ENCODE results near the gene ZRANB3.
"Not testable (repeated sequence)": the region's sequence is repeated elsewhere in the genome, so short reads cannot be mapped to it uniquely, and the experiment has no call there.

Gene ZRANB3

GRCh38 chr2:135485441-135485840 lies 45.6 kb downstream of the ZRANB3 start:
- DNase-seq (ENCODE audit: low read depth), result no peak

DNA sequence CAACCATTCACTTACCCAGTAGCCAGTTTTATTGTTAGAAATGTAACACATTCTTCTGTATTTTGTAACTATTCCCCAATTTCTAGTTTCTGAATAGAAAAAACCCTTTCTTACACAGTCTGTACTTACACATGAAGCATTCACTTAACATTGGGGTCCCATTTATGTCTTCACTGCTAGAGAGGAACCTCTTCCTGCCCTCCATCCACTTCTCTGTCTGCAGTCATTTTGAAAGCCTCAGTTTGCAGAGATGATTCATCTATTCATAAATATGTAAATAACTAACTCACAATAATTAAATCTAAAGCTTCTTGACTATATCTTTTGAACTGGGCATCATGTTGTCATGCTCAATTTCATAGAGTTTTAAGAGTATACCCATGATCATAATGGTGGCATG lies 55.9 kb downstream of the ZRANB3 start:
- no peak for DNase-seq (ENCODE audit: low read depth)

GRCh38 chr2:135473567-135473966 lies 57.5 kb downstream of the ZRANB3 start:
- DNase-seq (ENCODE audit: low read depth), result no peak

GRCh38 chr2:135471106-135471505 lies 59.9 kb downstream of the ZRANB3 start:
- no peak for DNase-seq (ENCODE audit: low read depth)

- DNase-seq (ENCODE audit: low read depth), result no peak
These were observed 73.7 kb downstream of the ZRANB3 start for GRCh38 chr2:135457279-135457678.

DNA sequence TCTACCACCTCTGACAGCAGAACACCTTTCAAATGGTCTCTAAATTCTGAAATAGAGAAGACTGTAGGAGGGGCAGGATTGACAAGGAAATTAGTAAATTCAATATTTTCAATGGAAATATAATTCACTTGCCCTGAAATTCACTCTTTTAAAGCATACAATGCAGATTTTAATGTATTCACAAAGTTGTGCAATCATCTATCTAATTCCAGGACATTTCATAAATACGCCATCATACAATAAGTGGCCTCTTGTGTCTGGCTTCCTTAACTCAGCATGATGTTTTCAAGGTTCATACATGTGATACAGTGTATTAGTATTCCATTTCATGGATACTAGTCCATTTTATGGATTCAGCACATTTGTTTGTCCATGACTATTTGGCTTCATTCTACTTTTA lies 74.2 kb downstream of the ZRANB3 start:
- no peak for DNase-seq (ENCODE audit: low read depth)

- no peak for DNase-seq (ENCODE audit: low read depth)
These were observed 74.6 kb downstream of the ZRANB3 start for GRCh38 chr2:135456431-135456830.

GRCh38 chr2:135454608-135455007 lies 76.4 kb downstream of the ZRANB3 start:
- no peak for DNase-seq (ENCODE audit: low read depth)

DNA sequence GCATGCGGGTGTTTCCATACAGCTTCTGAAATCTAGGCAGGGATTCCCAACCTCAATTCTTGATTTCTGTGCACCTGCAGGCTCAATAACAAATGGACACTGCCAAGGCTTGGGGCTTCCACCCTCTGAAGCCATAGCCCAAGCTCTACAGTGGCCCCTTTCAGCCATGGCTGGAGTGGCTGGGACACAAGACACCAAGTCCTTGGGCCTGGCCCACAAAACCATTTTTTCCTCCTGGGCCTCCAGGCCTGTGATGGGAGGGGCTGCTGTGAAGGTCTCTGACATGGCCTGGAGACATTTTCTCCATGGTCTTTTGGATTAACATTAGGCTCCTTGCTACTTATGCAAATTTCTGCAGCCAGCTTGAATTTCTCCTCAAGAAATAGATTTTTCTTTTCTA lies 78.0 kb downstream of the ZRANB3 start:
- not testable (repeated sequence) for DNase-seq (ENCODE audit: low read depth)

DNA sequence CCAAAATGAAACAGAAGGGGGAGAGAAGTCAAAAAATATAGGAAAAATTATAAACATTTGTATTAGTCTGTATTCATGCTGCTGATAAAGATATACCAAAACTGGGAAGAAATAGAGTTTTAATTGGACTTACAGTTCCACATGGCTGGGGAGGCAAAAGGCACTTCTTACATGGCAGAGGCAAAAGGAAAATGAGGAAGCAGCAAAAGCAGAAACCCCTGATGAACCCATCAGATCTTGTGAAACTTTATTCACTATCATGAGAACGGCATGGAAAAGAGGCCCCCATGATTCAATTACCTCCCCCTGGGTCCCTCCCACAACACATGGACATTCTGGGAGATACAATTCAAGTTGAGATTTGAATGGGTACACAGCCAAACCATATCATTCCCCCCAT lies 79.1 kb downstream of the ZRANB3 start:
- DNase-seq (ENCODE audit: low read depth), result no peak

DNA sequence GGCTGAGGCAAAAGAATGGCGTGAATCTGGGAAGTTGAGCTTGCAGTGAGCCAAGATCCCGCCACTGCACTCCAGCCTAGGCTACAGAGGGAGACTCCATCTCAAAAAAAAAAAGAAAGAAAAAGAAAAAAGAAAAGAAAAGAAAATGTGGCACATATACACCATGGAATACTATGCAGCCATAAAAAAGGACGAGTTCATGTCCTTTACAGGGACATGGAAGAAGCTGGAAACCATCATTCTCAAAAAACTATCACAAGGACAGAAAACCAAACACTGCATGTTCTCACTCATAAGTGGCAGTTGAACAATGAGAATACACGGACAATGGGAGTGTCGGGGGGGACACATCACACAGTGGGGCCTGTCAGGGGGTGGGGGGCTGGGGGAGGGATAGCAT lies 88.0 kb downstream of the ZRANB3 start:
- DNase-seq (ENCODE audit: low read depth), result not testable (repeated sequence)

- DNase-seq (ENCODE audit: low read depth), result not testable (repeated sequence)
These were observed 95.9 kb downstream of the ZRANB3 start for GRCh38 chr2:135435155-135435554.

- no peak for DNase-seq (ENCODE audit: low read depth)
These were observed 106.2 kb downstream of the ZRANB3 start for GRCh38 chr2:135424849-135425248.

DNA sequence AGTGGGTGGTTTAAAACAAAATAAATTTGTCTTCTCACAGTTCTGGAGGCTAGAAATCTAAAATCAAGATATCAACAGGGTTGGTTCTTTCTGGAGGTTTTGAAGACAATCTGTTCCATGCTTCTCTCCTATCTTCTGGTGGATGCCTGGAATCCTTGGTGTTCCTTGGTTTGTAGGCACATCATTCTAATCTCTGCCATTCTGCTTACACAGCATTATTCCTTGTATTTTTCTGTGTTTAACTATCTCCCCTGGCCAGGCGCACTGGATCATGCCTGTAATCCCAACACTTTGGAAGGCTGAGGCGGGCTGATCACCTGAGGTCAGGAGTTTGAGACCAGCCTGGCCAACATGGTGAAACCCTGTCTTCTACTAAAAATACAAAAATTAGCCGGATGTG lies 108.1 kb downstream of the ZRANB3 start:
- DNase-seq (ENCODE audit: low read depth), result no peak

DNA sequence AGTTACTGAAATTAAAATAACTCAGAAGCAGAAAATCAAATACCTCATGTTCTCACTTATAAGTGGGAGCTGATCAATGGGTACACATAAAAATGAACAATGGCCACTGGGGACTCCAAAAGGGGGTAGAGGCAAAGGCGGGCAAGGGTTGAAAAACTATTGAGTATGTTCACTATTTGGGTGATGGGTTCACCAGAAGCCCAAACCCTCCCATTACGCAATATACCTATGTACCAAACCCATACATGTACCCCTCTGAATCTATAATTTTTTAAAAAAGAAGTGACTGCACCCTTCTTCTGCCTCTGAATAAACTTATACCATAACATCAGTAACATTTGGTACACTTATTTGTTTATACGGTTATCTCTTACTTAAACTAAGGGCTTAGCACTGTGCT lies 119.4 kb downstream of the ZRANB3 start:
- DNase-seq (ENCODE audit: low read depth), result no peak

- no peak for DNase-seq (ENCODE audit: low read depth)
These were observed 121.6 kb downstream of the ZRANB3 start for GRCh38 chr2:135409436-135409835.

GRCh38 chr2:135396259-135396658 lies 134.8 kb downstream of the ZRANB3 start:
- not testable (repeated sequence) for DNase-seq (ENCODE audit: low read depth)

DNA sequence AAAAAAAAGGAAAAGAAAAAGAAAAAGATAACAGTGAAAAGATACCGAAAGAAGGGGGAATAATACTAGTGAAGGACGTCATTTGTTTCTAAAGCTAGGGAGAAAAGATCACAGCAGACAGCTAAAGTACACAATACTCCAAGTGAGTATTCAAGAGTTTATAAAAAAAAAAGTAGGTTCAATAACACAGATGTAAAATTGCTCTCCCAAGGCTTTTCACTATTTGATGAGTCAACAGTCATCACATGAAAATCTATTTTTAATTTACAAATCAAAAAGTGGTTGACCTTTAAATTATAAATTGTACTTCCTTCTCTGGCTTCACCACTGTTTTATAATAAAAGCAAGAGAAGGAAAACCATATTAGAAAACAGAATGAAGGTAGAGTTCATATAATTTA lies 144.0 kb downstream of the ZRANB3 start:
- DNase-seq (ENCODE audit: low read depth), result no peak

DNA sequence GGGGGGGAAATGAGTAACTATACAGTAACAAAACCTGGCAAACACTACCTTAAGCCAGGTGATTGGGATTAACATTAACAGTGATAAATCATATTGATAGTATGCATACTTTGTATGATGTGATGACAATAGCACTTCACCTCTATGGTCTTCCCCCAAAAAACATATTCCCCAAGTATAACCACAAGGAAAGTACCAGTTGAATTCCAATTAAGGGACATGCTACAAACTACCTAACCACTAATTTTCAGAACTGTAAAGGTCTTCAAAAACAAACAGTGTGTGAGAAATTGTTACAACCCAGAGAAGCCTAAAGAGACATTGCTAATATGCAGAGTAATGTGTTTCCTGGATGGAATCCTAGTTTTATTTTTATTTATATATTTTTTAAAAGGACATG lies 152.4 kb downstream of the ZRANB3 start:
- no peak for DNase-seq (ENCODE audit: low read depth)

DNA sequence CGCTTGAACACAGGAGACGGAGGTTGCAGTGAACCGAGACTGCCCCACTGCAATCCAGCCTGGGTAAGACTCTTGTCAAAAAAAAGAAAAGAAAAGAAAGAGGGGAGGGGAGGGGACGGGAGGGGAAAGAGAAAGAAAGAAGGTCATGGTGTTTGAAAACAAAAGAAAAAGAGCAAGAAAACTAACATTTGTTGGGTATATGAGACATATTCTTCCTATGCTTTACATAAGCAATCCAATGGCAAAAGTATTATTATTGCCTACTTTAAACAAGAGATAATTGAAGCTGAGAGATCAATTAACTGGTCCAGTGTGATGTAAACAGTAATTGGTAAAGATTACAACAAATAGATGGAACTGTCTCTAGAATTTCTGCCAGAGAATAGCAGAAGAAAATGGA lies 157.3 kb downstream of the ZRANB3 start:
- DNase-seq (ENCODE audit: low read depth), result no peak

DNA sequence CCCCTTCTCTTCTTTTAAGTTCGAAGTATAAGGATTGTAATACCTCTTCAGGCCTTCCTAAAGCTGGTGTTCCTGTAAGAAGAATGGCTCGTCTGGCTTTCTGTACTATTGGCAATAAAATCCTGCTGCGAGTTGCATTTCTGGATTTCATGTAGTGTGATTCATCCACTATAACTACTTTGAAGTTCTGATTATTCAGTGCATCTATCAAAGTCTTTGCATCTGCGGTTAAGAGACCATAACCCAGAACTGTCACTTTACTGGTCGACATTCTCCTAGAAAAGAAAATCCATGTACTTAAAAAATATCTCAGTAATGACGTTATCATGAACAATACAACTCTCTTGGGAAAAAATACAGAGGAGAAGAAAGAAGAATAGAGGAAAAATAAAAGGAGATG lies 181.1 kb downstream of the ZRANB3 start:
- DNase-seq (ENCODE audit: low read depth), result no peak

DNA sequence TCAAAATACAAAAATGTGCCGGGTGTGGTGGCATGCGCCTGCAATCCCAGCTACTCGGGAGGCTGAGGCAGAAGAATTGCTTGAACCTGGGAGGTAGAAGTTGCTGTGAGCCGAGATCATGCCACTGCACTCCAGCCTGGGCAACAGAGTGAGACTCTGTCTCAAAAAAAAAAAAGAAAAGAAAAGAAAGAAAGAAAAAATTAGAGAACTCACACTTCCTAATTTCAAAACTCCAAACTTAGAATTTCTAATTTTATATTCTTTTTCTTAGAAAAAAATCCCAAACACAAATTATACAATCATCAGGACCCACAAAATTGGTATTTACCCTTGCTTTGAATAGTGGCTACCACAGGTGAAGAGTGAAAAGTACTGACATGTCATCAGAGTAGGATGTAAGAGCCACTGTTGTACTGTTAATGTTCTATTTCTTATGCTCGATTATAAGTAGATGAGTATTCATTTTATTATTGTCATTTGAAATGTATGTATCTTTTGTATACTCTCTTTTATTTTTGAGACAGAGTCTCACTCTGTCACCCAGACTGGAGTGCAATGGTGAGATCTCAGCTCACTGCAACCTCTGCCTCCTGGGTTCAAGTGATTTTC lies 182.8 kb downstream of the ZRANB3 start:
- not testable (repeated sequence) for DNase-seq (ENCODE audit: low read depth)

DNA sequence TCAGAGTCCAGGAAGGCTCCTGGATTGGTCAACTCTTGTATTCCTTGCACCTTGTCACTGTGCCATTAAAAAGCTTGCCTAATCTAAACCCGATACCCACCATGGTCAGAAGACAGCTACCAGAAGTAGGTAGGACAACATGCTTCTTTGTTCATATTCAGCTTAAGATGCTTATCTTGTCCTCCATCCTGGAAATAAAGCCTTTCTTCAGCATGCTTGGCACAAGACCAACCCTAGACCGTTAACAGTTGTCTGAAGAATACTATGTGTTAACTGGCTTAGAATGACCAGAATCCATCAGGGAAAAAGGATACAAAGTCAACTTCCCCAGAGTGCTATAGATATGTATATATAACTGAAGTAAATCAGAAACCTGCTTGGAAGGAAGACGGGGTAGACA lies 193.9 kb downstream of the ZRANB3 start:
- DNase-seq (ENCODE audit: low read depth), result no peak

DNA sequence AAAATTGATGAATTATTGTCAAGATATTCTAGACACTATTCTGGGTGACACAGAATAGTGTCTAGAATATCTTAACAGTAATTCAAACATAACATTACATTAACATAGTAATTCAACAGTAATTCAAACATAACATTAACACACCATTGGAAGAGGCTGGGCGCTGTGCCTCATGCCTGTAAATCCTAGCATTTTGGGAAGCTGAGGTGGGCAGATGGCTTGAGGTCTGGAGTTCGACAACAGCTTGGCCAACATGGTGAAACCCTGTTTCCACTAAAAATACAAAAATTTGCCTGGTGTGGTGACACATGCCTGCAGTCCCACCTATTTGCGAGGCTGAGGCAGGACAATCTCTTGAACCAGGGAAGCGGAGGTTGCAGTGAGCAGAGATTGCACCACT lies 195.8 kb downstream of the ZRANB3 start:
- DNase-seq (ENCODE audit: low read depth), result no peak

DNA sequence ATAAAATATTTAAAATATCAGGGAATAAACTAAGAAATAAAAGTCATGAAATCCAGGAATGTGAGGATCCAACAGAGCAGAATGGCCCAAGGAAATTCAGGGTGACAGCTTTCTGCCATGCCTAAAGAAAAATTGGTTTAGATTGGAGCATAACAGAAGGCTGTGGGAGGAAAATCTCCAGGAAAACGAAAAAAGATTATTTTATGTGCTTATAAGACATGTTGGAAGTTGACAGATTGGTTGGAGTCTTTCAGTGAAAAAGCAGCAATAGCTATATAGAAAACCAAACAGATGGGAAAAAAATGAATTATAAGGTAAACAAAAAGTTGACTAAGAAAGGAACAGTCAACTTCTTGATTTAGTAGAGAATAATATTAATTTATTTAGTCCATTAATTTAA lies 203.9 kb downstream of the ZRANB3 start:
- no peak for DNase-seq (ENCODE audit: low read depth)

All from activated T-cell treated with anti-CD3 and anti-CD28 coated beads for 24 hours (primary cell).